Left hindlimb (tissue), 1 donor: Measurements from ENCODE around the gene RASSF8.

Experiments
- DNase-seq: peaks from one replicate; pipeline ENCODE4 v3.0.0-alpha.2; 2018

The RASSF8 gene

DNA sequence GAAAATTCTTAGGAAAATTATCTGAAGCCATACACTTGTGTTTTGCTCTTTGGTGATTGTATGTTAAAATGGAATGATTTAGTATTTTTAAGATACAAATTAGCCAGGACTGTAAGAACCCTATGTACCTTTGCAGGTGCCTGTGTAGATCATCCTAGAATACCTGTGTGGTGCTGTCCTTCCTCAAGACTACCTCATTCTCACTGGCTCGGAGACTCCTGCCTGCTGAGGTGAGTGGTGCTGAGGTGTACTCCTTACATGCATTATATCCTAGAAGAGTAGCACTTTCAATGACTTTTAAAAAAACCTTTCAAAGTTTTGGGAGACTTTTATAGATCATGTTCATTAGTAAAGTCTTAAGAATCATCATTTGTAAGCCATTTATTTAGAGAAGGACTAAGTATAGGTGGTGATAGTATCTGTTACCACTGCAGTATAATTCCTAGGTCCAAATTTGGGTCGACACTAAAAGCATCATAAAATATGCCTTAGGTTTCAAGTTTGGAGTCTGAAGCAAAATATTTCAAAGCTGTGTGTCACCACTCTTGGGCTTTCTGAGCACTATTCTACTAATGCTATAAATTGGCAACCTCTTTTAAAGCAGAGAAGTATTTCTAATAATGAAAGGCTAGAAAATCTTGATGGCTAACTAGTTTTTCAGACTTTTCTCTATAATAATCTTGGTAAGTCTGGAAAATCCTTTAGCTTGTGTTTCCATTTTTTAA, 36.6 kb downstream of the RASSF8 start:
- no peak for DNase-seq

DNA sequence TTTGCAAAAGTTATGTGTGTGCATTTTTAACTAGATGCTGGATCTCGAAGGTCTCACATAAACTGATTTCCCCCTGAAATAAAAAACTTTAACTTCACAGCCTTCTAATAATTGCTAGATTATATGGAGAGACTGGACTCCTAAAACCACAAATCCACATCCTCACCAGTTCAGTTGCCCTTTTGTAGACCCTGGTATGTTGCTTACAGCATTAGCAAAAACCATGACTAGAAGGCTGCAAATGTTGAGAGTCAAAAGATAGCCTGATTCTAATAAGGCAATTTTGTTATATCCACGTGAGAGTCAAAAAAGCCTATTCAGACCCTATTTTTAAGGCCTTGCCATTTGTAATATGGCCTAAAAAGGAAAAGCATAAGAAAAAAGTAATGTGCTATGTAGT, 37.4 kb downstream of the RASSF8 start:
- DNase-seq: no peak

DNA sequence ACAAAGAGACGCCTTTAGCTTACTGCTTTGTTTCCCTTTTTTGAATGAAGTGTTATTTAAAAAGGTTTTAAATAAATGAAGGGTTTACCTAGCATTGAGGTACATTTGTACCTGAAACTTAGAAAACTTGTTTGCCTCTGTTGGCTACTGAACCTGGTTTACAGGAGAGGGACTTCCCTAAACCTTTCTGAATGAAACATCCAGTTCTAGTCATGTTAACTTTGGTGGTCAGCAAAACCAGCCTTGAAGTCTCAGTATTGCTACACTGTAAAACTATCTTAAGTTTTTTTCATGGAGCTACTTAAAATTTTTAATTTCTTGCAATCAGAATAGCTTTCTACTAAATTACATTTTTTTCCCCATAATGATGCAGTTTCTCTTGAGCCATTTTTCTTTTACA, 38.2 kb downstream of the RASSF8 start:
- no peak for DNase-seq

DNA sequence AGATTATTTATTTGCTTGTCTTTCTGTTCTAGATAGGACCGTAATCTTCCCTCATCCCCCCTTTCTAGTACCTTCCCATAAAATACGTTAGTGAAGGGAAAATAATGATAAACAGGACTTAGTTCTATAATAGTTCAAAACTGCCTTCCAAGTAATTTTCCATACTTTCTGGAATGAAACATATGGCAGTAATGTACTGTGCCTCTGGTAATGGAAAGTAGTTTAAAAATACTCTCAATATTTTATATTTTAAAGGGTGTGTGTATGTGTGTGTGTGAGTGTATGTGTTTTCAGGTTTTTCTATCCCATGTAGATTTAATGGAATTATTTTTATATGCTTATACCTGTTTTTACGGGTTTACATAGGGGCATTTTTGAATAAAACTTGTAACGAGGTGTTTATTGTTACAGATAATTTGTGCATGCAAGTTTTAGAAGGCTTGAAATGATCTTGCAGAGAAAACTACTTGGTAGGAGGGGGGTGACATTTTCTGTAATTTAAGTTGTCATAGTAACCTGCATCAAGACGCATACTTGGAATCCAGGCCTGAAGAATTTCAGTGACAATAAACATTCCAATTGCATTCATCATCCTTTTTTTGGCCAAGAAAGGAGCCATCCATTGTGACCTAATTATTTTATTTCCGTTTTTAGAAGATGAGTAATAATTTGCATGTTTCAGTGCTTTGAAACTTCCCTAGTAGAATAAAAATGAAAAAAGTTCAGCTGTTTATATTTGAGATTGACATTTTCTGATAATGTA, 38.9 kb downstream of the RASSF8 start:
- no peak for DNase-seq

DNA sequence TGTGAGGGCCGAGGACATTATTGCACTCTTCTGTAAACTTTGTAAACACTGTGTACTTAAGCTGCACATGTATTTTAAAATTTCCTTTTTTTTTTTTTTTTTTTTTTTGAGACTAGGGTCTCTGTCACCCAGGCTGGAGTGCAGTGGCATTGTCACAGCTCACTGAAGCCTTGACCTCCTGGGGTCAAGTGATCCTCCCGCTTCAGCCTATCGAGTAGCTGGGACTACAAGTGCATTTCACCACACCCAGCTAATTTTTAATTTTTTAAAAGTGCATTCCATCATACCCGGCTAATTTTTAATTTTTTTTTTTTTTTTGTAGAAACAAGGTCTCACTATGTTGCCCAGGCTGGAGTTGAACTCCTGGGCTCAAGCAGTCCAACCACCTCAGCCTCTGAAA, 42.4 kb downstream of the RASSF8 start:
- no peak for DNase-seq

DNA sequence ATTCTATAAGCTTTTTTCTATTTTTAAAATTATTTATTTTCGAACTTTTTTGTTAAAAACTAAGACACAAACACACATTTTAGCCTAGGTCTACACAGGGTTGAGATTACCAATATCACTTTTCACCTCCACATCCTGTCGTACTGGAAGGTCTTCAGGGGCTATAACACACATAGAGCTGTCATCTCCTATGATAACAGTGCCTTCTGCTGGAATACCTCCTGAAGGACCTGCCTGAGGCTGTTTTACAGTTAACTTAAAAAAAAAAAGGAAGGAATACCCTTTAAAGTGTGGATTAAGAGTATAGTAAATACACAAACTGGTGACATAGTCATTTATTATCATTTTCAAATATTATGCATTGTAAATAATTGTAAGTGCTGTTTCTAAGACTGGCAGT, 43.0 kb downstream of the RASSF8 start:
- no peak for DNase-seq

DNA sequence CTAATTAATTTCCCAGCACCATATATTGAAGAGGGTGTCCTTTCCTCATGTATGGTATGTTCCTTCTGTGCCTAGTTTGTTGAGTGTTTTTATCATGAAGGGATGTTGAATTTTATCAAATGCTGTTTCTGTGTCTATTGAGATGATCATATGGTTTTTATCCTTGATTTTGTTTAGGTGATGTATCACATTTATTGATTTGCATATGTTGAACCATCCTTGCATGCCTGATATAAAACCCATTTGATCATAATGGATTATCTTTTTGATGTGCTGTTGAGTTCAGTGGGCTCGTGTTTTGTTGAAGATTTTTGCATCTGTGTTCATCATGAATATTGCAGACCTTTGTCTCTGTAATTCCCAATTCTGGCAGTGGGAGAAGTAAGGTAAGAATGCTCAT, 44.6 kb downstream of the RASSF8 start:
- DNase-seq: no peak

DNA sequence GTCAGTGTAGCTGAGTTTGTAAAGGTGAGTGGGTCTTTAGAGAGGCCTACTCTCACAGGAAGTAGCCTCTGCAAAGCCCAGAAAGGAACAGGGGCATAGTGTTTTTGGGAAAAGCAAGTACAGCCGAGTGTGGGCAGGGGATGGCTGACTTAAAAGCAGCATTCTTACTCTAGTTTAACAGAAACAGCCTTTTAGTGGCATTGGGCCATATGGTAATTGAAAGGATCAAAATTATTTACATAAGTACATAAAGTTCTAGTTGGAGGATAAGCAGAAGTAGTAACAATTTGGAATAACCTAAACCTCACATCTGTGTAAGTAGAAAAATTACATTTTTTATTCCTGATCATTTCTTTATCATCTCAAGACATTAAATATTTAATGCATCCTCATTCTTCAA, 49.1 kb downstream of the RASSF8 start:
- DNase-seq: no peak

DNA sequence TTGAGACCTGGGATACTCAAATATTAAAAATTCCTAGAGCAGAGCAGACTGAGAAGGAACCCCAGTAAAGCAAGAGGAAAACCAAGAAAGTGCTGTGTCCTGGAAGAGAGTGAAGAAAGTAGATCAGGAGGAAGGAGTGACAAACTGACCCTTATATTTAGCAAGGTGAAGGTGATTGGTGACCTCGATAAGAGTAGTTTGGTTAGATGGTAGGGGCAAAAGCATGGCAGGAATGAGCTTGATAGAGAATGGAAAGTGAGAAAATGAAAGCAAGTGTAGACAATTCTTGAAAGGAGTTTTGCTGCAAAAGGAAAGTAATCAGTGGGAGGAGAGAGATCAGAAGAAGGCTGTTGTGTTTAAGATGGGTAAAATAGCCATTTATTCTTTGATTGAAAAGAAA, 51.1 kb downstream of the RASSF8 start:
- DNase-seq: no peak

DNA sequence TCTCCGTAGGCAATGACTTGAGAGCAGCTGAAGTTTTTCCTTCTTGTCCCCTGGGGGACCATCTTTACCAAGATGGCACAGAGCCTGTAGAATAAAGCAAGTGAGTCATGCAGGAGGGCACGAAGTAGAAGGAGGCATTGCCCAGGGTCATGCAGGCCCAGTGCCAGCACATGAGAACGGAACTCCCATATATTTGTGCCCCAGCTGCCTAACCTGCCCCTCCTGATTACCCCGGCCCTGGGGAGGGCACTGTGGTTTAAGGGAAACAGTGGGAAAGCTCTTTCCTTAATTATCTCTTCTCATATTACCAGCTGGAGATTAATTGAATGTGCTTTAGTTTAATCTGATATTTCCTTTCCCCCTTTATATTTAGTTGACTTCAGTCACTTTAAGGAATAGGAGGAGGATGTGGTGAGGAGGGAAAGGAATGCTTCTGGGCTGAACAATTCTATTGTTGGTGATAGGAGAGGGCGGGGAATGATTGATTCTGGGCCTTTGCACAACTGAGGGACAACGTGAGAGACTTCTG, 51.9 kb downstream of the RASSF8 start:
- no peak for DNase-seq

DNA sequence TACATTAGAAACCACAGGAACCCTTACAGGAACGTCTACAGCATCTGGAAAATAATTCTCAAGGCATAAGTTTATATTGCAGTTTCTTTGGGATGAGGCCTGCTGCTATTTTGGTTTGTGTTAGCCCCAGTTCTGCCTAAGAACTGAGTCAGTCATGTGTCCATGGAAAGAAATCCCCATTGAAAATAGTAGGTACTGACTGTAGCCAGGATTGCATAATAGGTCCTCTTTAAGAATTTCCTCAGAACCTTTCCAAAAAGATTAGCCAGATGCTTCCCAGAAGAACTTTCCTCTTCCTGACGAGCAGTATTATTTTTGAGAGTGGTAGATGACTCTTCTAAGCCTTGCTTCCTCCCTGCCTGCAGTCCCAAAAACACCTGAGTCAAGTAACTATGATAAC, 52.6 kb downstream of the RASSF8 start:
- no peak for DNase-seq

DNA sequence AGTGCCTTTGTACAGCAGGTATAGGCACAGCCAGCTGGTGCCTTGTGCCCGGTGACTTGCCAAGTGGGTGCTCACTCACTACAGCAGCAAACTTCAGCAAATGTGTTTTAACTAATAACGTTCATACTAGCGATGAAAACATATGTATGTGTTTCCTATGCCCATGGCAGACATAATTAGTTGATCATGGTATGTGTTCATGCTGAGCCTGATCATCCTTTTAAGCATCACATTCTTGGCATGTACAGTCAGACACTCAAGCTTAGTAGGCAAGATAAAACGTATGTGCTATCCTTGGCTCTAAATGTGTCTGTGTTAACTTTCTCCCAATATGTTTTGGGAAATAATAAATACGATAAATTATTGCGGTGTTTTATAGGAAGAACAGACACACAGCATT, 55.6 kb downstream of the RASSF8 start:
- no peak for DNase-seq

DNA sequence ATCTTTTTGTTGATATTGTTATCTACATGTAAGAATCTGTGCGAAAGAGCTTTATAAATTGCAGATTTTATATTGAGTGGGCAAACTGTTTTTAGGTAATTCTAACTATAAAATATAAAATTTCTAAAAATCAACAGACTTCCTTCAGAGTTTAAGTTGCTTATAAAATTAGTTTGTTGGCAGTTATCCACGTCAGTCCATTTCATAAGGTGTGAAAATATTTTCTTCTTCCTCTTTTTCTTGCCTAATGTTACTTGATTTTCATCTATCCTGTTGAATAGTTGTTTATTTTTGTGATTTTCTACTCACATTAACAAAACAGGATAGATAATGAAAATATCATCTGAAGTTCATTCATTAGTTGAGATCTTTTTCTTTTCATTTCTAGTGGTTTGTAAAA, 58.0 kb downstream of the RASSF8 start:
- DNase-seq: no peak

DNA sequence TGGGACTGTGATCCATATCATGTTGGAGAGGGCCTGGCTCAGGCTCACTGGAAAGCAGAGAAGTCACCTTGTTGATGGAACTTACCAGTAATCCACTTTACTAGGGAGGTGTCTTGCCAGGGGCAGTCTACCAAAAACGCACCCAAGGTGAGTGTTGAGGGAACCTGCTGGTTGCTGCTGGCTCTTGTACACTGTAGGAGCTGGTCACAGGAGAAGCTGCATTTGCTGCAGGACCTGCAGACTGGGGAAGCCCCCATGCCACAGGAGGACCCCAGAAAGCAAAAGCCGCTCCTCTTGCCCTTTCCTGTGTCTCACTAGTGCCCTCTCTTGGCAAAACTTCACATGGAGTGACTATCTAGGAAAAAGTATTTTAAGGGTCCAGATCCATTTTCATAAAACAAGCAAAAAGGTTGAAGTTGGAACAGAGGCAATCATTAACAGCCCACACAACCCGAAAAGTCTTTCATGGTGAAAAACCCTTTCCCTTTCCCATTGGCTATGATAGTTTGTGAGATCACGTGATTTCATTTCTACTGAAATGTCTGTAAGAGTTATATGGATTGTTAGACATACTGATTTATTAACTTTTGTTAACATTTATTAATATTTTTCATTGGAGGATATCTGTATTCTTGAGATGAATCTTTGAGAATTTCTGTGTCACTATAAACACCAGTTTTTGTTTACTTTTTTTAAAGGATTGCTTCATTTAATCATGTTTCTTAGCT, 59.2 kb downstream of the RASSF8 start:
- no peak for DNase-seq

DNA sequence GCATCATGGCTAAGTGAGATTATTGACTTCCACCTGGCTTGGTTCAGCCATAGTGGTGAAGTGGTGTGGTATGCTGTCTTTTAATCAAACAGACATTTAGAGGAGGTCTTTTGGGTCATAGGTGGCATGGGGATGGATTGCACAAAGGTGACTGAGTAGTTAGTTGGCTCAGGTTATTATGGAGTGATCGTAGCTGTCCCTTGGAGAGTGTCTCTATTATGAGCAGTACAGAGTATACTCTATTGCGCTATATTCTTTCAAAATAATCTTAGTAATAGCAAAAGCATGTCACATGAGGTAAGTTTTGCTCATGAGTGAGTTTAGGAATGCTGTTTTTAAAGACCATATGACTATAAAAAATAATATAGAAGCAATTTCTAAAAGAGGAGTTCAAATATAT, 60.4 kb downstream of the RASSF8 start:
- DNase-seq: no peak

DNA sequence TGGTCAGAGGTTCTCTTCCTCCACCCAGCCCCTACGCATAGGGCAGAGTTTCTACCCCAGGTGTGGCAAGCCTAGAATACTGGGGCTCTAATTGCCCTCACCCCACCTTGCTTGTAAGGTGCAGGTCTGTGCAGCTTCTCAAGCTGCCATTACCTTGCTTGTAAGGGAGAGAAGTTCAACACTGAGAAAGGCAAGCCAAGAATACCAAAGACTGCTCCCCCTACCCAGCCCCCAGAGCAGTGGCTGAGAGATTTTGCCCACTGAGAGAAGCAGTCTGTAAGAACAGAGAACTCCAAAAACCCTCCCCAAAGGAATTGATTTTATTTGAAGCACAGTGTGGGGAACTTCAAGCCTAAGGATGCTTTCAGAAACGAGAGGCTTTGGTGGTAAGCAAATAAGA, 63.1 kb downstream of the RASSF8 start:
- DNase-seq: no peak

DNA sequence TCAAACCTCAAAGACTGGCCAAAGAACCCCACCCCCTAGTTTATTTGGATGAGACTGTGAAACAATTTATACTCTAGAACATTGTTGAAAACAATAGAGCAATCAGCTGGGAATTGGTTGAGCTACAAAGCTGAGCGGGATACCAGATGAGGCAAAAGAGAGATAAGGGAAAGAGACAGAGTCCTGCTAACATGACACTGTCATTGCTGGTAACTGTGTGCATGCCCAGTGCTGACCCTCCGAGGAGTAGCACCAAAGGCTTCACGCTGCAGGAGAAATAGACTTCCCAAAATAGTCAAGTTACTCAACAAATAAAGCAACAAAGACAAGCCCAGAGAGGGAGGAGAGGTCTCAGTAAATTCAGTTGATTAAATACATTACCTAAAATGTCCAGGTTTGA, 63.6 kb downstream of the RASSF8 start:
- no peak for DNase-seq

DNA sequence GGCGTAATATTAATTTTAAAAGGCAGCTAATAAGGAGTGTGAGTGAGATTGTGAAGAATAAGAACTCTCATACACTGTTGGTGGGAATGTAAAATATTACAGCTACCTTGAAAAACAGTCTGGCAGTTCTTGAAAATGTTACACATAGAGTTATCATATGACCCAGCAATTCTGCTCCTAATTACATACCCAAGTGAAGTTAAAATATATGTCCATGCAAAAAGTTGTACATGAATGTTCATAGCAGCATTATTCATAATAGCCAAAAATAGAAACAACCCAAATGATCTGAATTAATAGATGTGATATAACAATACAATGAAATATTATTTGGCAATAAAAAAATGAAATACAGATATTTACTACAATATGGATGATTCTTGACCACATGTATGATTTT, 68.2 kb downstream of the RASSF8 start:
- DNase-seq: no peak

DNA sequence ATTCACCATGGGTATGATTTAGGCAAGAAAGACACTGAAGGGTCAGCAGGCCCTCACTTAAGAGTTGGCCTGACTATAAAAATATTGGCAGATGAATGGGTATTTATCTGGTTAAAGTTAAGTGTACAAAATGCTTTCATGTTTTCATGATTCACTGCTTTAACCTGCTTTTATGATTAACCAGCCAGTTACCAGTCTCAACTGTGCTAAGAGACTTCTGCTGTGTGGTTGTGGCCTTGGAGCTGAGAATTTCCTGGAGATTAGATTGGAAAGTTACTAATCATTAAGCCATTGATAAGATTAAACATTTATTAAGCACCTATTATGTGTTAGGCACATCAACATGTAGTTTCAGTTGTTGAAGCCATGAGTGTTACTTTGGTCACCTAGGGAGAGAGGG, 68.9 kb downstream of the RASSF8 start:
- no peak for DNase-seq

DNA sequence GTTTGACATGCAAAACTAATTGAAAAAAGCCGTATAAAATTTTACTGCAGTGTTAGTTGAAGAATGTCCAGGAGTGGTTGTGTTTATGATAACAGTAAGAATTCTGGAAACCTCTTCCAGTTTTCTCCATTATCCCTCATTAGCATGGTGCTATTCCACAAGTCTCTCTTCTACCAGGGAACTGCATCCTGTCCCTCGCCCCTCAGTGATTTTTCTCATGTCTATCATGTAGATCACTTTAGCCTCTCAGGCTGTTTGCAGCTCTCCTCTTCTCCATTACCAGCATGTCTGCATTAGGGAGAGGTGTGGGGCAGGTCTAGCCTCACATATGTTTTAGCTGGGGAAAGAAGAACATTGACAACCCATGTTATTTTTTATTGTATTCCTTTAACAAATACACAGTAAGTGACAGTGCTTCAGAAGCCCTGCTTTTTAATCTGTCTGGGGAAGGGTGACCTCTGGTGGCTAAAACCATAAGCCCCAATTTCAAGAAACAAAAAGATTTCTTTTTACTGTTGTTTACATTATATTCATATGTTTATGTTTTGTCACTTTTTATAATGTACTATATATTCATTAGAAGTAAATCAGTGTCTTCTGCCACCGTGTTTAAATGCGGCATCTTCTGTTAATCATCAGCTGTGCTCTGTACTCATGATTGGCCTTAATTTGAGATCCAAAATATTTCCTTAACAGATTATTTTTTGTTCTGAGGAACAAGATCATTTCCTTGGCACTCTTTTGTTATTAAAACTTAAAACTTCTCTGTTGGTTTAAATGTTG, 70.7 kb downstream of the RASSF8 start:
- no peak for DNase-seq

DNA sequence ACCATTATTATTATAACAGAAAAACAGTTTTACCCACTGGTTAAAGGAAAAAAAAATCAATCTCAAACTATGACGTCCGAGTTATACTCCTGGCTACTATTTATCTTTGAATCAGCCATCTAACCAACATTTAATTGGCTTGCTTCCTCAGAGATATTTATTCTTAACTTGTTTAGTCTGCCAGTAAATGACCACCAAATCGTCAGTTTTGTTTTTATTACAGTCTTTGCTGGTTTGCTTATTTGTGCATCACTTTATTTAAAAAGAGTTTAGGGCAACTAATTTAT, 71.2 kb downstream of the RASSF8 start:
- DNase-seq: no peak

DNA sequence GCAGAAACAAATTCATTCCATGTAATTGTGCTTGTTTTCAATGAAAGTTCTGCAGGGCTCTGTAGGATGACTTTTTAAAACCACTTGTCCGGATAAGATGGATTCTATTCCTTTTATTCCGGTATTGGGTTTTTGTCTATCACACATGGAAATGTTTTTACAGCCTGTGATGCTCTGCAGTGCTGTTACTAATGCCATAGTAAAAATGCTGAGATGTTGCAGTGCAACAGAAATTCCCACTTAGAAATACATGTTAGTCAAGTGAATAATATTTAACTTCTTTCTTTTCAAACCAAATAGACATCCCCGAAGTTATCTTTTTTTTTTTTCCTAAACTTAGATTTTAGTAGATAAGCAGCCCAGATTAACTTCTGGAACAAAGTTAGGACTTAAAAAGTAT, 71.9 kb downstream of the RASSF8 start:
- no peak for DNase-seq

DNA sequence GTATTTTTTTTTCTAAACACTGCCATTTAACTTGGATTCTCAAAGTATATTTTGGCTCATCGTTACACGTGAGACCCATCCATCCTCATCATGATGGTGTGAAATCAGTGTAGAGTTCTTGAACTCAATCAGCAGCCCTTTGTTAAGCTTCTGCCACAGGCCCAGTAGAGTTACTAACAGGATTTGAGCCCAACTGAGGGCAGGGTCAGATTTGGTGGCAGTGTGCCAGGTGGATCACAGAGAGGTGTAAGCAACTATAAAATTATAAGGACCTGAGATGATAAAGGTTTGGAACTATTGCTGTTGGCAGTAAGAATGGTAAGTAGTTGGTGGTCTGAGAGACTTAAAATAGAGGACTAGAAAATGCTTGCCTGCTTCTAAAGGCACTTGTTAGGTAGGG, 72.8 kb downstream of the RASSF8 start:
- no peak for DNase-seq
